Measurements from ENCODE around the gene OPRD1. TPM values are rescaled to one million over a fixed set of nuclear protein-coding genes. Genes with fewer than 3 reads are reported as not detected.

Gene OPRD1
- total and polyA plus RNA-seq, 2 of the 4 experiments (the other 2 are of a cell fraction): under 0.01 TPM; not detected in 1

DNA sequence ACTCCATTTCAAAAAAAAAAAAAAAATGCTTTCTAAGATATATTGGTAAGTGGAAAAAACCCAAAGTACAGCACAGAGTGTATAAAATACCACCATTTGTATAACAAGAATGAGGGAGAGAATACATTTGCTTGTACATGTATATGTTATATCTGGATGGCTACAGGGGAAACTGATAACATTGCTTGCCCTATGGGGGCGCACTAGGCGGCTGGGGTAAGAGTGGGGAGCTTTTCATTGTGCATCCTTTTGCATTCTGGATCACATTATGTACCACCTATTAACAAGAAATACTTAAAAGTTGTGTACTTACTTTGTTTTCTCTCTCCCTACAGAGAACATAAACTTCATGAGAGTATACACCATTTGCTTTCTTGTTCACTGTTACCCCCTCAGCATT lies 28.6 kb upstream of the OPRD1 start:
- Histone ChIP-seq H2AFZ (replicated peaks; ENCODE audit: low read length, poor library complexity) (no peak overlapping the region), H2AK5ac (ENCODE audit: low read depth, low read length) (no peak overlapping the region), H3K4ac (ENCODE audit: low read depth, low read length) (no peak overlapping the region), H3K4me3 (ENCODE audit: insufficient read depth, low read depth, low read length) (no peak overlapping the region), H4K91ac (ENCODE audit: insufficient read depth, low read depth, low read length) (no peak overlapping the region), H2BK15ac (ENCODE audit: low read depth, low read length) (no peak overlapping the region), H3K9me3 (ENCODE audit: control insufficient read depth, insufficient read depth, low read length) (no peaks in the 10 kb centered on the region), H3K14ac (replicated peaks; ENCODE audit: low read depth, low read length) (no peak overlapping the region), H3K27me3 (ENCODE audit: control insufficient read depth, insufficient read depth, low read length) (no peaks in the 10 kb centered on the region), H3K27ac (ENCODE audit: insufficient read depth, low read length) (no peak overlapping the region), H3K9ac (ENCODE audit: low read depth, low read length) (no peak overlapping the region), H3K9me1 (ENCODE audit: insufficient read depth, low read length) (no peaks in the 10 kb centered on the region), H2BK5ac (ENCODE audit: low read depth, low read length, poor library complexity, severe bottlenecking) (no peak overlapping the region), H2BK120ac (ENCODE audit: low read depth, low read length) (no peak overlapping the region), H2AK9ac (replicated peaks; ENCODE audit: low read depth, low read length, poor library complexity) (no peak overlapping the region), H2BK20ac (ENCODE audit: low read depth, low read length) (no peak overlapping the region), H3K18ac (ENCODE audit: low read depth, low read length) (no peak overlapping the region), H4K5ac (ENCODE audit: low read depth, low read length) (no peak overlapping the region), H3K4me2 (ENCODE audit: low read depth, low read length) (no peak overlapping the region), H3K4me1 (ENCODE audit: control insufficient read depth, insufficient read depth, low read length) (no peaks in the 10 kb centered on the region), H3K23ac (ENCODE audit: low read depth, low read length) (no peak overlapping the region), H3K79me1 (ENCODE audit: low read depth in 1 of 2, low read length in 2 of 2) (no peaks in the 10 kb centered on the region), H3K56ac (ENCODE audit: extremely low read depth, insufficient read depth, low read length) (no peak overlapping the region), H3K36me3 (ENCODE audit: control insufficient read depth, insufficient read depth, low read length) (no peaks in the 10 kb centered on the region), H4K20me1 (ENCODE audit: insufficient read depth, low read length) (no peaks in the 10 kb centered on the region), H4K8ac (ENCODE audit: low read depth in 2 of 2, low read length in 2 of 2) (no peak overlapping the region)
- intact Hi-C loops (cut with micrococcal nuclease): no loop called here
- no TSS peak for BruUV-seq (replicated peaks)
- no peak for DNase-seq
- in situ Hi-C loops (cut with MboI; ENCODE audit: low sequenced_read_pairs): loop anchor here (5.0 to 10.0 kb wide), 3 partner anchors 84 to 421 kb away; no protein-coding TSS in a partner anchor
- ATAC-seq (ENCODE audit: low read depth): no peak
- ChIA-PET CTCF (interaction anchor here (0.5 to 7.7 kb wide), 2 partner anchors 90 to 93 kb away, joined by 3 to 68 read pairs; no protein-coding TSS in a partner anchor), POLR2A (ENCODE audit: unreplicated experiment) (no interaction called here)
- WGBS, 2 experiments (ENCODE audit: extremely low coverage in 2 of 2, insufficient read length in 1 of 2): no CpG with 5 or more reads among the region's 2 CpGs
- no peak for TF ChIP-seq RFX5 (IDR thresholded peaks at IDR 0.05; ENCODE audit: low read depth, low read length)
- no peak for TF ChIP-seq BHLHE40 (IDR thresholded peaks at IDR 0.05; ENCODE audit: low read depth, low read length)
- no peak for TF ChIP-seq CHD1 (IDR thresholded peaks at IDR 0.05; ENCODE audit: low read depth, low read length)
- no peak for TF ChIP-seq CEBPB (IDR thresholded peaks at IDR 0.05; ENCODE audit: low read depth, low read length)
- no peak for TF ChIP-seq NFE2L2 (IDR thresholded peaks at IDR 0.05; ENCODE audit: low read depth, low read length)
- no peak for TF ChIP-seq SMC3 (IDR thresholded peaks at IDR 0.05; ENCODE audit: low read depth, low read length)
- no peak for TF ChIP-seq RAD21 (IDR thresholded peaks at IDR 0.05; ENCODE audit: low read length)
- TF ChIP-seq MAFK (IDR thresholded peaks at IDR 0.05; ENCODE audit: low read depth, low read length): no peak
- no peak for TF ChIP-seq MAZ (IDR thresholded peaks at IDR 0.05; ENCODE audit: borderline replicate concordance, low read depth, low read length)
- no peak for TF ChIP-seq POLR2A (IDR thresholded peaks at IDR 0.05; ENCODE audit: low read depth, low read length)
- TF ChIP-seq CTCF (conservative IDR thresholded peaks at IDR 0.05; ENCODE audit: low read depth, low read length): no peak
- TF ChIP-seq MXI1 (IDR thresholded peaks at IDR 0.05; ENCODE audit: borderline replicate concordance, low read depth, low read length): no peak
- TF ChIP-seq USF2 (IDR thresholded peaks at IDR 0.05; ENCODE audit: low read depth, low read length): no peak
- TF ChIP-seq, protein P1, sequence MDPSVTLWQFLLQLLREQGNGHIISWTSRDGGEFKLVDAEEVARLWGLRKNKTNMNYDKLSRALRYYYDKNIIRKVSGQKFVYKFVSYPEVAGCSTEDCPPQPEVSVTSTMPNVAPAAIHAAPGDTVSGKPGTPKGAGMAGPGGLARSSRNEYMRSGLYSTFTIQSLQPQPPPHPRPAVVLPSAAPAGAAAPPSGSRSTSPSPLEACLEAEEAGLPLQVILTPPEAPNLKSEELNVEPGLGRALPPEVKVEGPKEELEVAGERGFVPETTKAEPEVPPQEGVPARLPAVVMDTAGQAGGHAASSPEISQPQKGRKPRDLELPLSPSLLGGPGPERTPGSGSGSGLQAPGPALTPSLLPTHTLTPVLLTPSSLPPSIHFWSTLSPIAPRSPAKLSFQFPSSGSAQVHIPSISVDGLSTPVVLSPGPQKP (IDR thresholded peaks at IDR 0.05; ENCODE audit: borderline replicate concordance, low read depth, low read length): no peak
- no peak for TF ChIP-seq RCOR1 (IDR thresholded peaks at IDR 0.05; ENCODE audit: insufficient replicate concordance, low read length)
- TF ChIP-seq FOS (IDR thresholded peaks at IDR 0.05; ENCODE audit: low read depth, low read length): no peak
- dilution Hi-C loops (cut with HindIII; ENCODE audit: low sequenced_read_pairs, unreplicated experiment): no loop called here
